GM18505 (cell line): Measurements from ENCODE around the gene LHX4.

ENCODE experiments used
- ATAC-seq: cut with Tn5 transposase; IDR thresholded peaks from one replicate; pipeline ENCODE4 v1.9.1; 2021; ENCODE audit not compliant: unreplicated experiment
- POLR2A ChIP-seq: IDR thresholded peaks from 4 replicates; pipeline ENCODE4 v1.6.1; 2011; ENCODE audit warnings: borderline replicate concordance; ENCODE audit not compliant: insufficient read depth, insufficient read length; ENCODE audit errors: extremely low read depth

LHX4 gene

GRCh38 chr1:180257486-180257885, 27.4 kb downstream of the LHX4 start:
- no peak for ATAC-seq
- no peak for TF ChIP-seq POLR2A

- no peak for TF ChIP-seq POLR2A
- no peak for ATAC-seq
Observed at GRCh38 chr1:180258290-180258689, 28.2 kb downstream of the LHX4 start.

- no peak for ATAC-seq
- TF ChIP-seq POLR2A = no peak
Observed at GRCh38 chr1:180258935-180259334, 28.9 kb downstream of the LHX4 start.

GRCh38 chr1:180259431-180260338, 29.6 kb downstream of the LHX4 start:
- no peak for ATAC-seq
- no peak for TF ChIP-seq POLR2A

- ATAC-seq = no peak
- TF ChIP-seq POLR2A = no peak
Observed at GRCh38 chr1:180260541-180260940, 30.5 kb downstream of the LHX4 start.

- no peak for ATAC-seq
- no peak for TF ChIP-seq POLR2A
Observed at GRCh38 chr1:180261030-180261429, 31.0 kb downstream of the LHX4 start.

- no peak for ATAC-seq
- TF ChIP-seq POLR2A = no peak
Observed at GRCh38 chr1:180261524-180262155, 31.6 kb downstream of the LHX4 start.

GRCh38 chr1:180262628-180263488, 32.8 kb downstream of the LHX4 start:
- no peak for TF ChIP-seq POLR2A
- ATAC-seq = no peak

- no peak for ATAC-seq
- no peak for TF ChIP-seq POLR2A
Observed at GRCh38 chr1:180264595-180264994, 34.5 kb downstream of the LHX4 start.

- TF ChIP-seq POLR2A = no peak
- no peak for ATAC-seq
Observed at GRCh38 chr1:180265201-180265600, 35.1 kb downstream of the LHX4 start.

- ATAC-seq = no peak
Observed at GRCh38 chr1:180265871-180266270, 35.8 kb downstream of the LHX4 start.

GRCh38 chr1:180266275-180267210, 36.5 kb downstream of the LHX4 start:
- no peak for ATAC-seq
- no peak for TF ChIP-seq POLR2A

More at GRCh38 chr1:180265871-180266270, 35.8 kb downstream of the LHX4 start:
- no peak for TF ChIP-seq POLR2A
